IgD-negative memory B cell (primary cell): ENCODE results near the gene TMEM187. TPM values are rescaled to one million over a fixed set of nuclear protein-coding genes. Genes with fewer than 3 reads are reported as not detected.

Experiments used
- H3K27ac Mint-ChIP-seq, 3 donors: one replicate each; pipeline ENCODE4 v1.8.0; 2020 to 2022; ENCODE audit warnings: mild to moderate bottlenecking in 3 of 3, mixed read lengths in 3 of 3, moderate library complexity in 1 of 3
- H3K27me3 Mint-ChIP-seq: one replicate; pipeline ENCODE4 v1.8.0; 2021; ENCODE audit warnings: mixed read lengths
- H3K36me3 Mint-ChIP-seq: one replicate; pipeline ENCODE4 v1.8.0; 2020; ENCODE audit warnings: mild to moderate bottlenecking, mixed read lengths
- H3K4me1 Mint-ChIP-seq, 3 donors: one replicate each; pipeline ENCODE4 v1.8.0; 2020 to 2022; ENCODE audit warnings: mixed read lengths in 3 of 3, mild to moderate bottlenecking in 1 of 3
- H3K4me3 Mint-ChIP-seq, 4 donors: one replicate each; pipeline ENCODE4 v1.8.0; 2020 to 2022; ENCODE audit warnings: mild to moderate bottlenecking in 4 of 4, mixed read lengths in 4 of 4, moderate library complexity in 3 of 4
- H3K9me3 Mint-ChIP-seq, 3 donors: one replicate each; pipeline ENCODE4 v1.8.0; 2020 to 2021; ENCODE audit warnings: mixed read lengths in 3 of 3, mild to moderate bottlenecking in 1 of 3
- polyA plus RNA-seq: library from polyadenylated mRNA; unstranded; fragments of 300-500 nt; fragmentation: Illumina TruSeq; gene quantifications from one replicate; pipeline ENCODE4 v1.2.3, GENCODE V29; 2021

TMEM187 gene
- 7.1 TPM for polyA plus RNA-seq

GRCh38 chrX:153972368-153973126, at the start of gene TMEM187:
Gene TMEM187, plus strand, starts transcription at chrX:153972754. Its CDS starts 9,309 bp downstream, at chrX:153982063.
- Mint-ChIP-seq H3K36me3 (peaks cover 3% of the 10 kb centered on the region), H3K27ac (peak within 1 kb of the TSS; percentile 95 to 100 (median 99)), H3K4me3 (peak within 1 kb of the TSS; percentile 93 to 100 (median 100)), H3K27me3 (no peaks in the 10 kb centered on the region), H3K4me1 (peaks cover 15 to 30% (median 20%) of the 10 kb centered on the region in 3 donors), H3K9me3 (no peaks in the 10 kb centered on the region)

GRCh38 chrX:153922932-153923857, 49.4 kb upstream of the TMEM187 start:
- Mint-ChIP-seq H3K27me3 (peaks cover 4% of the 10 kb centered on the region), H3K4me1 (peaks cover 24 to 29% (median 28%) of the 10 kb centered on the region in 3 donors), H3K9me3 (no peaks in the 10 kb centered on the region), H3K27ac (peak overlapping the region; percentile 97 to 99 (median 98)), H3K36me3 (peaks cover 2% of the 10 kb centered on the region), H3K4me3 (peak overlapping the region; percentile 89 to 95 (median 94))

- Mint-ChIP-seq H3K27ac (peak overlapping the region; percentile 97 to 99 (median 98)), H3K9me3 (no peaks in the 10 kb centered on the region), H3K4me3 (peak overlapping the region; percentile 93 to 95 (median 94)), H3K36me3 (no peaks in the 10 kb centered on the region), H3K4me1 (peaks cover 29 to 36% (median 34%) of the 10 kb centered on the region in 3 donors), H3K27me3 (peaks cover 4% of the 10 kb centered on the region)
Observed at GRCh38 chrX:153924149-153924861, 48.2 kb upstream of the TMEM187 start.

GRCh38 chrX:153925387-153925738, 47.2 kb upstream of the TMEM187 start:
- Mint-ChIP-seq H3K4me3 (peak overlapping the region; percentile 93 to 95 (median 94)), H3K27ac (peak overlapping the region; percentile 97 to 99 (median 98)), H3K9me3 (no peaks in the 10 kb centered on the region), H3K4me1 (peaks cover 29 to 37% (median 35%) of the 10 kb centered on the region in 3 donors), H3K36me3 (no peaks in the 10 kb centered on the region), H3K27me3 (peaks cover 4% of the 10 kb centered on the region)

- Mint-ChIP-seq H3K9me3 (no peaks in the 10 kb centered on the region), H3K27ac (peak within 1 kb of the TSS; percentile 99), H3K4me3 (peak within 1 kb of the TSS; percentile 93 to 98 (median 95)), H3K27me3 (peaks cover 4% of the 10 kb centered on the region), H3K36me3 (no peaks in the 10 kb centered on the region), H3K4me1 (peaks cover 29 to 37% (median 36%) of the 10 kb centered on the region in 3 donors)
Observed at GRCh38 chrX:153925739-153926551, 46.6 kb upstream of the TMEM187 start, which contains the start of gene ARHGAP4. Gene ARHGAP4, minus strand, starts transcription at chrX:153926264. Its CDS starts 62 bp downstream, at chrX:153926202.

GRCh38 chrX:153926552-153926857, 46.0 kb upstream of the TMEM187 start:
- no peaks in the 10 kb centered on the region for H3K9me3 Mint-ChIP-seq
- H3K4me3 Mint-ChIP-seq = peak overlapping the region; percentile 89 to 98 (median 95)
- peak overlapping the region; percentile 99 for H3K27ac Mint-ChIP-seq
- H3K36me3 Mint-ChIP-seq = peaks cover 3% of the 10 kb centered on the region
- peaks cover 29 to 39% (median 36%) of the 10 kb centered on the region in 3 donors for H3K4me1 Mint-ChIP-seq
- peaks cover 4% of the 10 kb centered on the region for H3K27me3 Mint-ChIP-seq

GRCh38 chrX:153926858-153927671, 45.5 kb upstream of the TMEM187 start:
- Mint-ChIP-seq H3K27me3 (peaks cover 4% of the 10 kb centered on the region), H3K27ac (peak overlapping the region; percentile 99), H3K4me1 (peaks cover 29 to 39% (median 36%) of the 10 kb centered on the region in 3 donors), H3K9me3 (no peaks in the 10 kb centered on the region), H3K36me3 (peaks cover 3% of the 10 kb centered on the region), H3K4me3 (peak overlapping the region; percentile 89 to 98 (median 95))

- Mint-ChIP-seq H3K27ac (peak overlapping the region; percentile 99), H3K9me3 (no peaks in the 10 kb centered on the region), H3K27me3 (peaks cover 3% of the 10 kb centered on the region), H3K36me3 (peaks cover 3% of the 10 kb centered on the region), H3K4me3 (peak overlapping the region; percentile 89 to 98 (median 95)), H3K4me1 (peaks cover 29 to 37% (median 35%) of the 10 kb centered on the region in 3 donors)
Observed at GRCh38 chrX:153927672-153927921, 45.0 kb upstream of the TMEM187 start.

GRCh38 chrX:153927922-153928760, 44.4 kb upstream of the TMEM187 start:
- Mint-ChIP-seq H3K27me3 (peaks cover 2% of the 10 kb centered on the region), H3K27ac (peak overlapping the region; percentile 99), H3K36me3 (peaks cover 3% of the 10 kb centered on the region), H3K4me1 (peaks cover 29 to 37% (median 30%) of the 10 kb centered on the region in 3 donors), H3K4me3 (peak overlapping the region; percentile 89 to 98 (median 95)), H3K9me3 (no peaks in the 10 kb centered on the region)

GRCh38 chrX:153928846-153929245, 43.7 kb upstream of the TMEM187 start:
- peak overlapping the region; percentile 97 to 99 (median 99) for H3K27ac Mint-ChIP-seq
- H3K27me3 Mint-ChIP-seq = peaks cover 2% of the 10 kb centered on the region
- no peaks in the 10 kb centered on the region for H3K9me3 Mint-ChIP-seq
- peaks cover 3% of the 10 kb centered on the region for H3K36me3 Mint-ChIP-seq
- peaks cover 30 to 35% (median 31%) of the 10 kb centered on the region in 3 donors for H3K4me1 Mint-ChIP-seq
- H3K4me3 Mint-ChIP-seq = peak overlapping the region; percentile 87 to 97 (median 92)

- peak overlapping the region in 2 of 4 donors; percentile 82 to 95 for H3K4me3 Mint-ChIP-seq
- peaks cover 28 to 38% (median 30%) of the 10 kb centered on the region in 3 donors for H3K4me1 Mint-ChIP-seq
Observed at GRCh38 chrX:153929576-153929975, 43.0 kb upstream of the TMEM187 start.

GRCh38 chrX:153930011-153930910, 42.3 kb upstream of the TMEM187 start:
- Mint-ChIP-seq H3K36me3 (peaks cover 3% of the 10 kb centered on the region), H3K27me3 (no peaks in the 10 kb centered on the region), H3K4me1 (peaks cover 22 to 31% (median 23%) of the 10 kb centered on the region in 3 donors), H3K27ac (peak overlapping the region in 1 of 3 donors; percentile 69), H3K9me3 (no peaks in the 10 kb centered on the region), H3K4me3 (peak overlapping the region in 2 of 4 donors; percentile 16 to 54)

More at GRCh38 chrX:153929576-153929975, 43.0 kb upstream of the TMEM187 start:
- peaks cover 3% of the 10 kb centered on the region for H3K36me3 Mint-ChIP-seq
- H3K9me3 Mint-ChIP-seq = no peaks in the 10 kb centered on the region
- H3K27ac Mint-ChIP-seq = peak overlapping the region in 1 of 3 donors; percentile 99
- H3K27me3 Mint-ChIP-seq = no peaks in the 10 kb centered on the region
